OCI-LY1 (cell line): ENCODE measurements around the gene PRR5.

Experiments
- H2AFZ ChIP-seq: fragments of 200-600 bp; sonication (generic), shearing (Covaris generic); 2 replicates; pipeline ENCODE4 v1.6.0; 2014; ENCODE audit warnings: antibody characterized with exemption, mild to moderate bottlenecking, low read length
- H3F3A ChIP-seq: fragments of 200-600 bp; sonication (generic), shearing (Covaris generic); 2 replicates; pipeline ENCODE4 v1.6.0; 2014; ENCODE audit warnings: mild to moderate bottlenecking, antibody characterized with exemption, low read length, moderate library complexity; ENCODE audit not compliant: insufficient read depth
- H3K27ac ChIP-seq: fragments of 200-600 bp; sonication (generic); 2 replicates; pipeline ENCODE4 v1.5.1; 2014; ENCODE audit warnings: low read length, mixed run types, mild to moderate bottlenecking, low read depth; ENCODE audit not compliant: poor library complexity, severe bottlenecking
- H3K27me3 ChIP-seq: fragments of 200-600 bp; sonication (generic); 2 replicates; pipeline ENCODE4 v1.6.0; 2014; ENCODE audit warnings: antibody characterized with exemption, mild to moderate bottlenecking, low read length, moderate library complexity; ENCODE audit not compliant: insufficient read depth
- H3K36me3 ChIP-seq: fragments of 200-600 bp; sonication (generic); 2 replicates; pipeline ENCODE4 v1.6.1; 2014; ENCODE audit warnings: mild to moderate bottlenecking, antibody characterized with exemption, low read length, moderate library complexity, mixed read lengths; ENCODE audit not compliant: insufficient read depth
- H3K4me1 ChIP-seq: fragments of 200-600 bp; sonication (generic); 2 replicates; pipeline ENCODE4 v1.5.1; 2014; ENCODE audit warnings: mild to moderate bottlenecking, low read length, moderate library complexity; ENCODE audit not compliant: insufficient read depth, severe bottlenecking
- H3K4me2 ChIP-seq: fragments of 200-600 bp; sonication (generic), shearing (Covaris generic); 2 replicates; pipeline ENCODE4 v1.6.1; 2014; ENCODE audit warnings: low read length
- H3K4me3 ChIP-seq: fragments of 200-600 bp; sonication (generic); 2 replicates; pipeline ENCODE4 v1.5.1; 2014; ENCODE audit warnings: low read length, low read depth, mild to moderate bottlenecking, mixed read lengths; ENCODE audit not compliant: poor library complexity, severe bottlenecking
- H3K79me2 ChIP-seq: fragments of 200-600 bp; shearing (Covaris generic); 2 replicates; pipeline ENCODE4 v1.6.1; 2016; ENCODE audit warnings: mixed run types, low read length, mixed read lengths; ENCODE audit not compliant: insufficient read depth
- H3K9ac ChIP-seq: fragments of 200-600 bp; sonication (generic), shearing (Covaris generic); 2 replicates; pipeline ENCODE4 v1.6.1; 2014; ENCODE audit warnings: mild to moderate bottlenecking, low read length, mixed read lengths
- H3K9me2 ChIP-seq: fragments of 200-600 bp; sonication (generic), shearing (Covaris generic); 2 replicates; pipeline ENCODE4 v1.6.1; 2014; ENCODE audit warnings: low read depth, mild to moderate bottlenecking, low read length, mixed read lengths
- H3K9me3 ChIP-seq: fragments of 200-600 bp; shearing (Covaris generic); 2 replicates; pipeline ENCODE4 v1.6.1; 2014; ENCODE audit warnings: low read length, mixed read lengths
- H4K20me1 ChIP-seq: fragments of 200-600 bp; sonication (generic), shearing (Covaris generic); 2 replicates; pipeline ENCODE4 v1.6.0; 2016; ENCODE audit warnings: mild to moderate bottlenecking, low read length; ENCODE audit not compliant: insufficient read depth
- EZH2 ChIP-seq: fragments of 200-600 bp; sonication (generic), shearing (Covaris generic); IDR thresholded peaks from 2 replicates; pipeline ENCODE4 v1.8.0; 2017; ENCODE audit warnings: borderline replicate concordance, mixed run types, mild to moderate bottlenecking, antibody characterized with exemption, low read length, moderate library complexity, mixed read lengths
- TF ChIP-seq, protein P1 (sequence below): fragments of 200-600 bp; sonication (generic), shearing (Covaris generic); IDR thresholded peaks from 2 replicates; pipeline ENCODE4 v1.5.1; 2017; ENCODE audit warnings: mild to moderate bottlenecking, antibody characterized with exemption, low read length, moderate library complexity, mixed read lengths

Gene PRR5

DNA sequence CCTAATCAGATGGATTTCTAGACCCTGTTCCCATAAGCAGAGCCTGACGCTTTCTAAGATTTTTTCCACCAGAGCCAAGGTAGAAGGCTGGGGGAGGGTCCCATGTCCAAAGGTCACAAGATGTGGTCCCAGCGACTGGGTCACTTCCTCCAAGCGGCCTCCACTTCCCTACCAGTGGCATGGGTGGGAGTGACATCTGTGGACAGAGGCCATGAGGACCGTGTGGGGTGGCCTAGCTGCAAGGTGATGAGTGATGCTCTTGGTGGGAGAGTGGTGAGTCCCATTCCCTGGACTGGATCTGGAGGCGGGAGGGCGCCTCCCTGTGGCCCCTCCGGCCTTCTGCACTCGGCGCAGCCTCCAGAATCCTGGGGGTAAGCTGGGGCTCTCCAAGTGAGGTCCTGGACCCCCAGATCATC, 32.4 kb upstream of the PRR5 start:
- H3K36me3 ChIP-seq, result no peaks in the 10 kb centered on the region
- H3K4me1 ChIP-seq, result no peaks in the 10 kb centered on the region
- no peaks in the 10 kb centered on the region for H3K79me2 ChIP-seq
- H4K20me1 ChIP-seq, result no peaks in the 10 kb centered on the region
- no peak overlapping the region for H3K4me2 ChIP-seq
- no peak overlapping the region for H3K9ac ChIP-seq
- TF ChIP-seq EZH2, result no peak
- TF ChIP-seq, protein P1, sequence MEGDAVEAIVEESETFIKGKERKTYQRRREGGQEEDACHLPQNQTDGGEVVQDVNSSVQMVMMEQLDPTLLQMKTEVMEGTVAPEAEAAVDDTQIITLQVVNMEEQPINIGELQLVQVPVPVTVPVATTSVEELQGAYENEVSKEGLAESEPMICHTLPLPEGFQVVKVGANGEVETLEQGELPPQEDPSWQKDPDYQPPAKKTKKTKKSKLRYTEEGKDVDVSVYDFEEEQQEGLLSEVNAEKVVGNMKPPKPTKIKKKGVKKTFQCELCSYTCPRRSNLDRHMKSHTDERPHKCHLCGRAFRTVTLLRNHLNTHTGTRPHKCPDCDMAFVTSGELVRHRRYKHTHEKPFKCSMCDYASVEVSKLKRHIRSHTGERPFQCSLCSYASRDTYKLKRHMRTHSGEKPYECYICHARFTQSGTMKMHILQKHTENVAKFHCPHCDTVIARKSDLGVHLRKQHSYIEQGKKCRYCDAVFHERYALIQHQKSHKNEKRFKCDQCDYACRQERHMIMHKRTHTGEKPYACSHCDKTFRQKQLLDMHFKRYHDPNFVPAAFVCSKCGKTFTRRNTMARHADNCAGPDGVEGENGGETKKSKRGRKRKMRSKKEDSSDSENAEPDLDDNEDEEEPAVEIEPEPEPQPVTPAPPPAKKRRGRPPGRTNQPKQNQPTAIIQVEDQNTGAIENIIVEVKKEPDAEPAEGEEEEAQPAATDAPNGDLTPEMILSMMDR, result peak; percentile 22; the same call in 1 of the 2 replicates
- H3K4me3 ChIP-seq, result no peak overlapping the region
- H3K9me2 ChIP-seq, result no peaks in the 10 kb centered on the region
- H3K27me3 ChIP-seq, result no peaks in the 10 kb centered on the region
- no peak overlapping the region for H3K27ac ChIP-seq
- H3K9me3 ChIP-seq, result no peaks in the 10 kb centered on the region
- no peaks in the 10 kb centered on the region for H3F3A ChIP-seq
- no peak overlapping the region for H2AFZ ChIP-seq

DNA sequence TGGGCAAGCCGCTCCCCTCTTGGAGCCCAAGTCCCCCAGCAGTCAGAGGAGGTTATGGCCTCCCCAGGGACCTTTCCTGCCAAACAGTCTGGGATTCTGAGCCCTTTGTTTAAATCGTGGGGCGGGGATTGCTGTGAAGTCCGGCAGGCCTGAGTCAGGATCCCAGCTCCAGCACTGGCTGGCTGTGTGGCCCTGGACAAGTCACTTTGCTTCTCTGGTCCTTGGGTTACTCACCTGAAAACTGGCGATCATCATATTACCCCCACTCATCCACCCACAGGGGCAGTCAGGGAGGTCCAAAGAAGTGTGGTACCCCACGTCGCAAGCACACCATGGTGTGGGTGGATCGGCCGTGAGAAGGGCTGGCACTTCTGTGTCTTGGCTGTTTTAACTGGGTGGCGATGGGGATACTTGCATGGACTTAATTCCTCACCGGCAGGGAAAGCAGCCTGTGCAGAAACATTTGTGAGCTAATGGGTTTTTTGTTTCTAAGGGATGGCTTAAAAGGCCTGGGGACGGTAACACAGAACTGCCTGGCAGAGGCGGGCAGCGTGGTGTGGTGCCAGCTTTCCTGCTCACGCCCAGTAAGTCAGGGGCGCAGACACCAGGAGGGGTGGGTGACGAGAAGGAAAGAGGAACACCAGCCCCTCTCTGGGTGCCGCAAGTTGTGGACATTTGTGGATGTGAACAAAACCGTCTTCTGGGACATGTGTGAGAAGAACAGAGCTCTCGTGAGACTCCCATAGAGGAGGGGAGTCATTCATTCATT, 31.6 kb upstream of the PRR5 start:
- Histone ChIP-seq H2AFZ (no peak overlapping the region), H3K27ac (no peak overlapping the region), H3K36me3 (no peaks in the 10 kb centered on the region), H3K4me3 (no peak overlapping the region), H3K9me3 (no peaks in the 10 kb centered on the region), H3K9ac (no peak overlapping the region), H3K79me2 (no peaks in the 10 kb centered on the region), H3K4me2 (no peak overlapping the region), H3K4me1 (no peaks in the 10 kb centered on the region), H3K9me2 (no peaks in the 10 kb centered on the region), H3K27me3 (no peaks in the 10 kb centered on the region), H4K20me1 (no peaks in the 10 kb centered on the region), H3F3A (no peaks in the 10 kb centered on the region)
- no peak for TF ChIP-seq EZH2
- TF ChIP-seq, protein P1, result no peak

DNA sequence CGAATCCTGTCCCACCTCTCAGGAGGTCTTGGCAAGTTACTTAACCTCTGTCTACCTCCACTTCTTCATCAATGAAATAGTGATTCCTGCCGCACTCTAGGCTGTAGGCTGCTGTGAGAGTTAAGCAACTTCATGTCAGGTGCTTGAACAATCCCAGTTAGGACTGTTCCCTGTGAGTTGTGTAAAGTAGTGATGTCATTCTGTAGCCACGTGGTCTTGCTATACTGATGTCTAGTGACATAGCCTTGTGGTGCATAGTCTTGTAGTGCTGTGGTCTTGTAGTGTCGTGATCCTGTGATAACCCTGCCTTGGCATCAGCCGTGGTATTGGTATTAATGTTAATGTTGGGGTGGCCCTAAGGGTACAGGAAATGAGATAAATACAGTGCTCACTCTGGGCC, 30.3 kb upstream of the PRR5 start:
- H3K36me3 ChIP-seq, result no peaks in the 10 kb centered on the region
- no peak overlapping the region for H2AFZ ChIP-seq
- H3K4me3 ChIP-seq, result no peak overlapping the region
- H3K27me3 ChIP-seq, result no peaks in the 10 kb centered on the region
- H3K9me2 ChIP-seq, result no peaks in the 10 kb centered on the region
- no peaks in the 10 kb centered on the region for H3K4me1 ChIP-seq
- no peak overlapping the region for H3K9ac ChIP-seq
- H3K4me2 ChIP-seq, result no peak overlapping the region
- no peak overlapping the region for H3K27ac ChIP-seq
- H3F3A ChIP-seq, result no peaks in the 10 kb centered on the region
- no peak for TF ChIP-seq EZH2
- TF ChIP-seq, protein P1, result no peak
- H3K9me3 ChIP-seq, result no peaks in the 10 kb centered on the region
- no peaks in the 10 kb centered on the region for H3K79me2 ChIP-seq
- no peaks in the 10 kb centered on the region for H4K20me1 ChIP-seq
